Measurements from ENCODE around the gene CHMP4B.

Gene CHMP4B

GRCh38 chr20:33841436-33841799 is 30.3 kb downstream of the CHMP4B start:
- no peak for DNase-seq

GRCh38 chr20:33842346-33842745 is 31.2 kb downstream of the CHMP4B start:
- no peak for DNase-seq

GRCh38 chr20:33843050-33843449 is 31.9 kb downstream of the CHMP4B start:
- no peak for DNase-seq

- DNase-seq: no peak
These were observed 32.7 kb downstream of the CHMP4B start for GRCh38 chr20:33843854-33844253.

GRCh38 chr20:33846291-33846935 is 35.3 kb downstream of the CHMP4B start:
- DNase-seq: no peak

- DNase-seq: no peak
These were observed 35.9 kb downstream of the CHMP4B start for GRCh38 chr20:33847006-33847405.

- DNase-seq: no peak
These were observed 37.2 kb downstream of the CHMP4B start for GRCh38 chr20:33848391-33848790.

GRCh38 chr20:33850159-33850558 is 39.0 kb downstream of the CHMP4B start:
- no peak for DNase-seq

GRCh38 chr20:33851842-33852466 is 40.8 kb downstream of the CHMP4B start:
- DNase-seq: no peak

GRCh38 chr20:33852626-33853506 is 41.7 kb downstream of the CHMP4B start:
- no peak for DNase-seq

- no peak for DNase-seq
These were observed 42.3 kb downstream of the CHMP4B start for GRCh38 chr20:33853507-33853813.

GRCh38 chr20:33857722-33858563 is 46.8 kb downstream of the CHMP4B start:
- no peak for DNase-seq

GRCh38 chr20:33858666-33859065 is 47.5 kb downstream of the CHMP4B start:
- no peak for DNase-seq

- no peak for DNase-seq
These were observed 48.1 kb downstream of the CHMP4B start for GRCh38 chr20:33859157-33859695.

- no peak for DNase-seq
These were observed 48.6 kb downstream of the CHMP4B start for GRCh38 chr20:33859751-33860150.

GRCh38 chr20:33861458-33861857 is 50.3 kb downstream of the CHMP4B start:
- no peak for DNase-seq

GRCh38 chr20:33862709-33863403 is 51.7 kb downstream of the CHMP4B start:
- no peak for DNase-seq

GRCh38 chr20:33863440-33864323 is 52.5 kb downstream of the CHMP4B start:
- no peak for DNase-seq

- DNase-seq: no peak
These were observed 53.3 kb downstream of the CHMP4B start for GRCh38 chr20:33864324-33864963.

- no peak for DNase-seq
These were observed 54.7 kb downstream of the CHMP4B start for GRCh38 chr20:33865761-33866370.

Data from SIG-M5 (cell line).